Measurements from ENCODE around the gene ZNF292. TPM values are rescaled to one million over a fixed set of nuclear protein-coding genes. Genes with fewer than 3 reads are reported as not detected.
"Not testable (repeated sequence)": the region's sequence is repeated elsewhere in the genome, so short reads cannot be mapped to it uniquely, and the experiment has no call there.

Gene ZNF292
- total RNA-seq, 1 experiment from 2014 or later, result 10.0 TPM

- DNase-seq (ENCODE audit: low read depth), result no peak
Observed at GRCh38 chr6:87212596-87212995, 57.2 kb downstream of the ZNF292 start.

- no peak for DNase-seq (ENCODE audit: low read depth)
Observed at GRCh38 chr6:87213364-87213763, 58.0 kb downstream of the ZNF292 start.

GRCh38 chr6:87214831-87215230, 59.5 kb downstream of the ZNF292 start:
- DNase-seq (ENCODE audit: low read depth), result no peak

DNA sequence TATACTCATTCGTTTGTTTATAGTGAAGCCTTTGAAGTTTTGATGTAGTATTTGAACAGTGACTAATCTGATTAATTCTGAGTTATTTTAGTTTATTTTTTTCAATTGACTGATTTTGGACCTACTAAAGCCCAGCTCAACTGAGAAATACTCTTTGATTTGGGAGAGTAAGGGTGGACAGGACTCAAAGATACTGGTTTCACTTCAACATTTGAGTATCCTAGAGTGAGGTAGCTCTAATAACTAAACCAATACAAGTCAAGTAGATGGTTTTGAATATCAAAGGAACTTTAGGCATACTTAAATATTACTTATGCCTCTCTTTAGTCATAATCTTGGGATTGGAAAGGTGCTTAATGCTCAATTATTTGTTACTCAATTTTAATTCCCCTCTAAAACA, 65.6 kb downstream of the ZNF292 start:
- DNase-seq (ENCODE audit: low read depth), result no peak

DNA sequence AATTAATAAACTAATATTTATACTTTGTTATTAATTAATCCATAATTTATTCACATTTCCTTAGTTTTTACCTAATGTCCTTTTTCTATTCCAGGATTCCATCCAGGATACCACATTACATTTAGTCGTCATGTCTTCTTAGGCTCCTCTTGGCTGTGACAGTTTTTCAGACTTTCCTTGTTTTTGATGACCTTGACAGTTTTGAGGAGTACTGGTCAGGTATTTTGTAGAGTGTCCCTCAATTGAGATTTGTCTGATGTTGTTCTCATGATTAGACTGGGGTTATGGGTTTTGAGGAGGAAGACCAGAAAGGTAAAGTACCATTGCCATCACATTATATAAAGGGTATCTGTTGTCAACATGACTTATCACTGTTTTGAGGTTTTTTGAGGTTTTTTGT, 67.3 kb downstream of the ZNF292 start:
- DNase-seq (ENCODE audit: low read depth), result no peak

- no peak for DNase-seq (ENCODE audit: low read depth)
Observed at GRCh38 chr6:87224971-87225370, 69.6 kb downstream of the ZNF292 start.

DNA sequence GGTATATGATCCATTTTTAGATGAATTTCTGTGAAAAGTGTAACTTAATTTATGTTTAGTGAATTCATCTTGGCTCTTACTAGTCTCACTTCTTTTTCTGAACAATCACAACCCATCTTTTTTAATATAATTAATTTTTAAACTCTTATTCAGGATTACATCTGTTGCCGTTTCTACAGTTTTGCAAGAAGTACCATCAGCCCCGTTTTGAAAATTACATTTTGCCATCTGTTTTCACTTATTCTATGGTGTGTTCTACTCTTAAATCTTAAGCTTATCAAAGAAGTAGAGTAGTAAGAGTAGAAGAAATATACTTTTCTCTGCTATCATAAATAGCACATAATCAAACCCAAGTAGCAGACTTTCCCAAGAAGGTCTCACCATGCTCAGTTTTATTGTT, 70.1 kb downstream of the ZNF292 start:
- DNase-seq (ENCODE audit: low read depth), result no peak

- DNase-seq (ENCODE audit: low read depth), result no peak
Observed at GRCh38 chr6:87225937-87226336, 70.6 kb downstream of the ZNF292 start.

- DNase-seq (ENCODE audit: low read depth), result no peak
Observed at GRCh38 chr6:87230801-87231200, 75.4 kb downstream of the ZNF292 start.

DNA sequence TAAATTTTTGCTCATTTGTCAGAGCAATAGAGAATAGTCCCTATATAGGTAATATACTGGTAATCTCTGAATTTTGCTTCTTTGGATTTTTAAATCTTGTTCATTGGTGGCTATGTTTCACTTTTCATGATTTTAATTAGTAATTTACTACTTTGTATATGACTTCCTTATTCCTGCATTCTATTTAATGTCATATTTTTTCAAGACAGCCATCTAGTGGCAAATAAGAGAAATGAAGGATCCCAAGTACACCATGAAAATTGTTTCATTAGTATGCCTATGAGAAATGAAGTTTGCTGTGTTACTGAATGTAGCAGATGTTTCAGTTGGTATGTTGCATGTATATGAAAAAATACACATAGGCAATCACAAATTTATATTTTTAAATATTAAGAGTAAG, 82.4 kb downstream of the ZNF292 start:
- peak; percentile 8 for DNase-seq (ENCODE audit: low read depth)

GRCh38 chr6:87239098-87239635, 83.8 kb downstream of the ZNF292 start:
- DNase-seq (ENCODE audit: low read depth), result not testable (repeated sequence)

GRCh38 chr6:87241304-87241703, 85.9 kb downstream of the ZNF292 start:
- DNase-seq (ENCODE audit: low read depth), result peak; percentile 4

DNA sequence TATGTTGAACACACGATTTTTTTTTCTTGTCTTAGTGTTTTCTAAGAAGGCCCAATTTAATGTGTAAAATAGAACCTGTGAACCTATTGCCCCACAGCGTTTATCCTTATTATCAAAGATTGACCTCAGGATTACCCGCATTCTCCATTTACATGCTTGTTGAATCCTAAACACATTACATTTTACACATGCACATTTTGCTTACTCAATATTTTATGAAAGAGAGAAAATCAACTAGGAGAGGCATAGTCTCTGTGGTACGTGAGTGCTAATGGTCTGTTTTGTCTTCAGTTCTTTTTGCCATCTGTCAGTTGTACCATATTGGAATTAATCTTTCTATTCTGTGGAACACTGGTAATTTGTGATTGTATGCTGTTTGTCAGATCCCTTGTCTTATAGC, 86.9 kb downstream of the ZNF292 start:
- no peak for DNase-seq (ENCODE audit: low read depth)

DNA sequence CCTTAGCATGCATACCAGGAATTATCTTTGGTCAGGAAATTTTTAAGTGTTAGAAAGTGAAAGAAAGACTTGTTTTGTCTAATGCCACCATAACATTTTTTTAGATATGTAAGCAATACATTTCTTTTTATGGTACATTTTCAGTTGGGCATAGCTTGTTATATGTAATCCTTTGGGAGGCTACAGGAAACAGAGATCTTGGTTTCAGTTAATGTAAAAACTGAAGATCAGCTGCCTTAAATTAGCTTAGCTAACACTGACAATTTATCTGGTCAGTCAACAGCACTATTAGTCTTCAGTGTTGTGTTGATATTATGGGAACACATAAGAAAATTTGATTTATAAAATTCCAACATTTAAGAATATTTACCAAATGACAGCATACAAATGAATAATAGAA, 88.4 kb downstream of the ZNF292 start:
- no peak for DNase-seq (ENCODE audit: low read depth)

DNA sequence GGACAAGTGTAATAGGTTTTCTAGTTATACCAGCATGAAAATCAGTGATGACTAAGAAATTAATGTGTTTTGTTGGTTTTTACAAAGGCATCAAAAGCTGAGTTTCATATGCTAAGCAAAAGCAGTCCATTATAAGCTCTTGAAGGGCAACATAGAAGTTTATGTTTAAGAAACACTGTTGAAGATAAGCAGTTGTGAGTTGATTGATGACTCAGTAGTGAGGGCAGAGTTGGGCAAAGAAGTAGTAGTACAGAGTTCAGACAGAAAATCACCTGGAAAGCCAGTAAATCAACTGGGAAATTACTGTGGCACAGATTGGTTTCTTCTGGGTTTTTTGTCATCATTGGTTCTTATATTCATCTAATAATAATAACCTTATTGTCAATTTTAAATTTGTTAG, 89.0 kb downstream of the ZNF292 start:
- peak; percentile 15 for DNase-seq (ENCODE audit: low read depth)

GRCh38 chr6:87250019-87250418, 94.7 kb downstream of the ZNF292 start:
- no peak for DNase-seq (ENCODE audit: low read depth)

DNA sequence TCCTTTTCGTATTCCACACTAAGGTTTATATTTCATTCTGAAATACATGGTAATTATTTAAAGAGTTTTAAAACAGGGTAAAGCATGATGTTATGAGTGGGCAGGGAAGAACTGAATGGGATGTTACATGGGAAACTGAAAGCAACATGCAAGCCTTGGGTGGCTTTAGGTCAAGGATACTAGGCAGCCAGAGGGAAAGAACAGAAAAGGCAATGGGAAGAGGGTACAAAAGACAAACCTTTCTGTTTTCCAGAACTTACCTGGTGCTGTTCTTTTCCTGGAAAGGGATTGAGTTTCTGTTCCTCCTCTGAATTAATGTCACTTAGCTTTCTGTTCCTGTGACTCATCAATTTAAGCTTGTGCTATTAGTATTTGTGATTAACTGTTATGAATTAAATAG, 95.9 kb downstream of the ZNF292 start:
- DNase-seq (ENCODE audit: low read depth), result no peak

DNA sequence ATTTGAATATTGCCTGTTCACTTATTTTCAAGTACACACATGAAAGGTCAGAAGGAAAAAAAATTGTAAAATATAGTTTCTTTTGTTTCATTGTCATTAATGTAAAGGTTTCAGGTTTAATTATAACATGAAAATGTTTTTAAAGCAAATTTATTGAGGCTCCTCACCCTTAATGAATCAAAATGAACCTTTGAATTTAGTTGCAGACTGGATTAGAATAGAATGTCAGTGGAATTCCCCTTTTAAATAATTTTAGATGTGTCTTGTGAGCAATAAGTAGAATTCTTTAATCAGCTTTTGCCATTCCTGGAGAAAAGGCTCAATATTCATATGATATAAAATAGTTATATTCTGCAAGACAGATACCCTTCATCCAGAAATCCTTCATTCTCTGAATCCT, 96.4 kb downstream of the ZNF292 start:
- DNase-seq (ENCODE audit: low read depth), result no peak

GRCh38 chr6:87257046-87257445, 101.7 kb downstream of the ZNF292 start:
- no peak for DNase-seq (ENCODE audit: low read depth)

- no peak for DNase-seq (ENCODE audit: low read depth)
Observed at GRCh38 chr6:87257565-87257964, 102.2 kb downstream of the ZNF292 start.

DNA sequence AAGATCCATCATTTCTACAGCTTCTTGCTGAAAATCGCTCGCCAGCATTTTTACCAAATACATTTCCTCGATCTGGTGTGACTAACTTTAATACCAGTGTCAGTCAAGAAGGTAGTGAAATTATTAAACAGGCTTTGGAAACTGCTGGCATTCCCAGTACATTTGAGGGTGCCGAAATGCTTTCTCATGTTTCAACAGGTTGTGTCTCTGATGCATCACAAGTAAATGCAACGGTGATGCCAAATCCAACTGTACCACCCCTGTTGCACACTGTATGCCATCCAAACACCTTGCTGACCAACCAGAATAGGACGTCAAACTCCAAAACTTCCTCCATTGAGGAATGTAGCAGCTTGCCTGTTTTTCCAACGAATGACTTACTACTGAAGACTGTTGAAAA, 102.6 kb downstream of the ZNF292 start:
- no peak for DNase-seq (ENCODE audit: low read depth)

GRCh38 chr6:87259791-87260190, 104.4 kb downstream of the ZNF292 start:
- DNase-seq (ENCODE audit: low read depth), result no peak

DNA sequence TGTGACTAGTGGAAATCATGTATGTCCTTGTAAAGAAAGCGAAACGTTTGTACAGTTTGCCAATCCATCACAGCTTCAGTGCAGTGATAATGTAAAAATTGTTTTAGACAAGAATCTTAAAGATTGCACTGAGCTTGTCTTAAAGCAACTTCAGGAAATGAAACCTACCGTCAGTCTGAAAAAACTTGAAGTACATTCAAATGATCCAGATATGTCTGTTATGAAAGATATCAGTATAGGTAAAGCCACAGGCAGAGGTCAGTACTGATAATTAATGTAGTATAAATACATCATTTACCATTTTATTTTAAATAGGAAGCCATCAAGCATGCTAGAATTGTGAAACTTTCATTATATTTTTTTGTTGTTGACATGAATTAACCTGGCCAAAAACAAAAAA, 106.2 kb downstream of the ZNF292 start:
- DNase-seq (ENCODE audit: low read depth), result no peak

DNA sequence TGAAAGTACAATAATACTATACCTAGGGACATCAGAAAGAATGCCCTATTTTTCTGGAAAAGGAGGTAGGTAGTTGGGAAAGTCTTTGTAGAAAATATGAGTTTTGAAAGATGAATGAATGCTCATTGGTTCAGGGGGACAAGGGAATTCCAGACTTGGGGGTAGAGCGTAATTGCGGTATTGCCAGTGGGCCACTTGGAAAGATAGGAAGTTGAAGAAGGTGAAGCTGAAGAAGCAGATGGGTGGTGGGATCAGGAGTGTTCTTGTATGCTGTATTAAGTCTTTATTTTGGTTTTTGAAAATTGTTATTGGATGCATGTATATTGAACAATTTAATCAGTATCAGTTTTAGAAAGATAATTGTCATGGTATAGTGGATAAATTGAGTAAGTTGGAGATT, 109.1 kb downstream of the ZNF292 start:
- no peak for DNase-seq (ENCODE audit: low read depth)

Measured in M059J (cell line).